Measurements from ENCODE around the gene ATPAF2.

- TF ChIP-seq CTCF (IDR thresholded peaks at IDR 0.05) (peak; percentile 24), REST (IDR thresholded peaks at IDR 0.05) (peak; percentile 28; the same call in 1 of the 2 replicates), NR3C1 (IDR thresholded peaks at IDR 0.05) (no peak), RFX5 (IDR thresholded peaks at IDR 0.05) (0 out of 2 replicates have a peak, but pooled peaks have one; percentile 22)
Observed at GRCh38 chr17:18087610-18088491, 48.9 kb upstream of the ATPAF2 start, which contains the start of gene DRG2.
